Keratinocyte (primary cell): ENCODE measurements around the gene LPCAT1.

Source experiments
- EZH2 ChIP-seq: IDR thresholded peaks from one replicate; pipeline ENCODE4 v1.6.1; 2012; ENCODE audit warnings: inconsistent platforms, mild to moderate bottlenecking, low read length, moderate library complexity
- TF ChIP-seq, protein P1 (sequence below), 3 experiments: IDR thresholded peaks in 1 of 3; conservative IDR thresholded peaks in 1 of 3; optimal IDR thresholded peaks in 1 of 3; 2 replicates in 2 of 3; 3 replicates in 1 of 3; pipeline versions ENCODE3 to v1.5.1; 2011; ENCODE audit warnings: low read length in 3 of 3, mild to moderate bottlenecking in 3 of 3, moderate library complexity in 2 of 3, control low read depth in 1 of 3, inconsistent platforms in 1 of 3; ENCODE audit not compliant: insufficient read depth in 2 of 3; ENCODE audit errors: extremely low read depth in 1 of 3

DNA sequence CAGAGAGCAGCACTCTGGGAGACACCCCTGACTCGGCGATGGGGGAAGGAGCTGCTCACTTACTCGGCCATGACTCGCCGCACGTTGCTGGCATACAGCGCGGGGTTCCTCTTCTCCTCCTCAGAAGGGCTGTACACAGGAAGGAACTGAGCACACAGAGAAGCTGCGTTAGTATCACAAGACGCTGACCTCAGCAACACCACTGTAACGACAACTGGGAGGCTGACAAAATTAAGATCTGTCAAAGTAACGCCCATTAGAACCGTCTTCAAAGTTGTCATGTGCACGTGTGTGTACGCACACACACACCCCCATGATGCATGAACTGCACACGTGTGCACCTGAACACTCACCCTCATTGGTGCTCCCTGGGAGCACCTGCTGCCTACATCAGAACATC, 46.4 kb downstream of the LPCAT1 start:
- TF ChIP-seq, protein P1, sequence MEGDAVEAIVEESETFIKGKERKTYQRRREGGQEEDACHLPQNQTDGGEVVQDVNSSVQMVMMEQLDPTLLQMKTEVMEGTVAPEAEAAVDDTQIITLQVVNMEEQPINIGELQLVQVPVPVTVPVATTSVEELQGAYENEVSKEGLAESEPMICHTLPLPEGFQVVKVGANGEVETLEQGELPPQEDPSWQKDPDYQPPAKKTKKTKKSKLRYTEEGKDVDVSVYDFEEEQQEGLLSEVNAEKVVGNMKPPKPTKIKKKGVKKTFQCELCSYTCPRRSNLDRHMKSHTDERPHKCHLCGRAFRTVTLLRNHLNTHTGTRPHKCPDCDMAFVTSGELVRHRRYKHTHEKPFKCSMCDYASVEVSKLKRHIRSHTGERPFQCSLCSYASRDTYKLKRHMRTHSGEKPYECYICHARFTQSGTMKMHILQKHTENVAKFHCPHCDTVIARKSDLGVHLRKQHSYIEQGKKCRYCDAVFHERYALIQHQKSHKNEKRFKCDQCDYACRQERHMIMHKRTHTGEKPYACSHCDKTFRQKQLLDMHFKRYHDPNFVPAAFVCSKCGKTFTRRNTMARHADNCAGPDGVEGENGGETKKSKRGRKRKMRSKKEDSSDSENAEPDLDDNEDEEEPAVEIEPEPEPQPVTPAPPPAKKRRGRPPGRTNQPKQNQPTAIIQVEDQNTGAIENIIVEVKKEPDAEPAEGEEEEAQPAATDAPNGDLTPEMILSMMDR (optimal IDR thresholded peaks at IDR 0.05 in 1 of 3, IDR thresholded peaks at IDR 0.05 in 1 of 3, conservative IDR thresholded peaks at IDR 0.05 in 1 of 3; ENCODE audit: extremely low read depth in 1 of 3, insufficient read depth in 2 of 3, low read length in 3 of 3): no peak
- TF ChIP-seq EZH2: no peak
